HG02885 (cell line): ENCODE measurements around the gene LPAR1.
"Not testable (repeated sequence)": the region's sequence is repeated elsewhere in the genome, so short reads cannot be mapped to it uniquely, and the experiment has no call there.

Source experiments
- ATAC-seq: cut with Tn5 transposase; IDR thresholded peaks from one replicate; pipeline ENCODE4 v1.9.1; 2021; ENCODE audit warnings: mild to moderate bottlenecking; ENCODE audit not compliant: unreplicated experiment, poor library complexity

LPAR1 gene

GRCh38 chr9:111038331-111039230, at the start of gene LPAR1:
Gene LPAR1, minus strand, starts transcription at chr9:111038470. Its CDS starts 66,353 bp downstream, at chr9:110972117.
- peak; percentile 42 for ATAC-seq

GRCh38 chr9:111078391-111079038, 40.2 kb upstream of the LPAR1 start:
- peak; percentile 54 for ATAC-seq

GRCh38 chr9:111076519-111076918, 38.2 kb upstream of the LPAR1 start:
- no peak for ATAC-seq

GRCh38 chr9:111076042-111076441, 37.8 kb upstream of the LPAR1 start:
- no peak for ATAC-seq

- ATAC-seq = no peak
These were observed 36.1 kb upstream of the LPAR1 start for GRCh38 chr9:111074395-111074794.

- no peak for ATAC-seq
These were observed 30.9 kb upstream of the LPAR1 start for GRCh38 chr9:111069183-111069582.

GRCh38 chr9:111068771-111069170, 30.5 kb upstream of the LPAR1 start:
- no peak for ATAC-seq

- ATAC-seq = no peak
These were observed 30.1 kb upstream of the LPAR1 start for GRCh38 chr9:111068383-111068730.

- ATAC-seq = no peak
These were observed 28.2 kb upstream of the LPAR1 start for GRCh38 chr9:111066468-111066867.

GRCh38 chr9:111065414-111065813, 27.1 kb upstream of the LPAR1 start:
- no peak for ATAC-seq

- no peak for ATAC-seq
These were observed 26.0 kb upstream of the LPAR1 start for GRCh38 chr9:111064160-111064837.

GRCh38 chr9:111063332-111063731, 25.1 kb upstream of the LPAR1 start:
- no peak for ATAC-seq

- no peak for ATAC-seq
These were observed 19.9 kb upstream of the LPAR1 start for GRCh38 chr9:111058166-111058565.

GRCh38 chr9:111056538-111056937, 18.3 kb upstream of the LPAR1 start:
- no peak for ATAC-seq

- ATAC-seq = no peak
These were observed 14.5 kb upstream of the LPAR1 start for GRCh38 chr9:111052791-111053190.

GRCh38 chr9:111051400-111051799, 13.1 kb upstream of the LPAR1 start:
- no peak for ATAC-seq

GRCh38 chr9:111050819-111051218, 12.5 kb upstream of the LPAR1 start:
- no peak for ATAC-seq

GRCh38 chr9:111047287-111047686, 9.0 kb upstream of the LPAR1 start:
- ATAC-seq = not testable (repeated sequence)

GRCh38 chr9:111041902-111042301, 3.6 kb upstream of the LPAR1 start:
- ATAC-seq = no peak

GRCh38 chr9:111040494-111040893, 2.2 kb upstream of the LPAR1 start:
- no peak for ATAC-seq

- ATAC-seq = peak; percentile 1
These were observed 1.1 kb upstream of the LPAR1 start for GRCh38 chr9:111039231-111039906.
